ENCODE results near the gene NLRP3. TPM values are rescaled to one million over a fixed set of nuclear protein-coding genes. Genes with fewer than 3 reads are reported as not detected.
"Not testable (repeated sequence)": the region's sequence is repeated elsewhere in the genome, so short reads cannot be mapped to it uniquely, and the experiment has no call there.

NLRP3 gene
- total RNA-seq = 1.1 TPM
- long read RNA-seq = 0 reads

DNA sequence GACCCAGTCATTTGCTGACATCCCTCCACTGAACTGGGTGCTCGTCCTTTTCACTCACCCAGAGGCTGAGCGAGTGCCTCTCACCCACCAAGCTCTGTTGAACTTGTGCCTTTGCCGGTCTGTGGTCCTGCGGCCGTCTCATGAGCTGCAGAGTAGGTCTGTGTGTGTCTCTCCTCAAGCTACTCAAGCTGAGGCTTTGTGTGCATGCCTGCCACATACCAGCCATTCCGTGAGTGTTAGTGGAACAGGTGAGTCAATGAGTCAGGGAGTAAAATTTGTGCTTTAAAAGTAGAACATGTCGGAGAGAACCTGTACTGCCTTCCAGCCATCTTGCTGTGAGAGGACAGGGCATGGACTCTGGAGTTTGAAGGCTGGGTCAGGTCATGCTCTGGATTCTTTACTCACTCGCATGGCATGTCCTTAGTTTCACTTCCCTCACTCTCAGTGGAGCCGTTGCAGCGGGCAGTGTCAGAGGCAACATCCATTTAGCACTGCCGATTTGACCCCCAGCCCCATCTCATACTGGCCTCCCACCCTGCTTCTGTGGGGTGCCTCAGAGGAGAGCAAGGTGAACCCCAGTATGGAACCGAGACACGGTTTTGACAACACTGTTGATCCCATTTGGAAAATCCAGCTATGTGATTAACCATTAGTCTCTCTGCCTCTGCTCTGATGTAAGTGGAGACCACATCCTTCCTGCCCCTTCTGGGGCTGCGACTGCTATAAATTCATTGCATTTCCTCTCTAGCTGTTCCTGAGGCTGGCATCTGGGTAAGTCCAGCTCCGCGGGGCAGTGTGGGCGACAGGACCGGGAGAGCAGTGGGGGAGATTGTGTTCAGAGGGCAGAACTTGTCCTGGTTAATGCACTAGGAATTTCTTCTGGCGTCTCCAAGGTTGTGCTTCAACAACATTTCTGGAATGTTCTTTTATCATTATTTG lies at the start of gene NLRP3:
NLRP3 (plus strand) TSS at position 751 of the 939 bp plus-strand sequence. CDS start 2,628 bp downstream, outside the sequence.
- intact Hi-C loops (cut with DNase I) = no loop called here

DNA sequence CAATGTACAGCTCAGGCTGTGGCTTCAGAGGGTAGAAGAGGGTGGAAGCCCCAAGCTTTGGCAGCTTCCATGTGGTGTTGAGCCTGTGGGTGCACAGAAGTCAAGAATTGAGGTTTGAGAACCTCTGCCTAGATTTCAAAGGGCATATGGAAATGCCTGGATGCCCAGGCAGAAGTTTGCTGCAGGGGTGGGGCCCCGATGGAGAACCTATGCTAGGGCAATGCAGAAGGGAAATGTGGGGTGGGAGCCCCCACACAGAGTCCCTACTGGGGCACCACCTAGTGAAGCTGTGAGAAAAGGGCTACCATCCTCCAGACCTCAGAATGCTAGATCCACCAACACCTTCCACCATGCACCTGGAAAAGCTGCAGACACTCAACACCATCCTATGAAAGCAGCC lies 49.6 kb upstream of the NLRP3 start:
- DNase-seq (ENCODE audit: low spot score); intact Hi-C loops (cut with DNase I): not testable (repeated sequence)

More for the DNA sequence above, at the start of gene NLRP3:
- DNase-seq (ENCODE audit: low spot score) = no peak

DNA sequence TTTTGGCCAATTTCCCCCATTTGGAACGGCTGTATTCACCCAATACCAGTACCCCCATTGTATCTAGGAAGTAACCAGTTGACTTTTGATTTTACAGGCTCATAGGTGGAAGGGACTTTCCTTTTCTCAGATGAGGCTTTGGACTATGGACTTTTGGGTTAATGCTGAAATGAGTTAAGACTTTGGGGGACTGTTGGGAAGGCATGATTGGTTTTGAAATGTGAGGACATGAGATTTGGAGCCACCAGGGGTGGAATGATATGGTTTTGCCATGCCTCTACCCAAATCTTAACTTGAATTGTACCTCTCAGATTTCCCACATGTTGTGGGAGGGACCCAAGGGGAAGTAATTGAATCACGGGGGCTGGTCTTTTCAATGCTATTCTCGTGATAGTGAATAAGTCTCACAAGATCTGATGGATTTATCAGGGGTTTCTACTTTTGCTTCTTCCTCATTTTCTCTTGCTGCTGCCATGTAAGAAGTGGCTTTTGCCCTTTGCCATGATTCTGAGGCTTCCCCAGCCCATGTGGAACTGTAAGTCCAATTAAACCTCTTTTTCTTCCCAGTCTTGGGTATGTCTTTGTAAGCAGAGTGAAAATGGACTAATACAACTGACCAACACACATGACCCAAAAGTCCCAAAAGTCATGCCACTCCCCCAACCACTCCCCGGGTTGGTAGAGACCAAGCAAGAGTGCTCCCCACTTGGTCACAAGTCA lies 48.9 kb upstream of the NLRP3 start:
- intact Hi-C loops (cut with DNase I) = no loop called here

DNA sequence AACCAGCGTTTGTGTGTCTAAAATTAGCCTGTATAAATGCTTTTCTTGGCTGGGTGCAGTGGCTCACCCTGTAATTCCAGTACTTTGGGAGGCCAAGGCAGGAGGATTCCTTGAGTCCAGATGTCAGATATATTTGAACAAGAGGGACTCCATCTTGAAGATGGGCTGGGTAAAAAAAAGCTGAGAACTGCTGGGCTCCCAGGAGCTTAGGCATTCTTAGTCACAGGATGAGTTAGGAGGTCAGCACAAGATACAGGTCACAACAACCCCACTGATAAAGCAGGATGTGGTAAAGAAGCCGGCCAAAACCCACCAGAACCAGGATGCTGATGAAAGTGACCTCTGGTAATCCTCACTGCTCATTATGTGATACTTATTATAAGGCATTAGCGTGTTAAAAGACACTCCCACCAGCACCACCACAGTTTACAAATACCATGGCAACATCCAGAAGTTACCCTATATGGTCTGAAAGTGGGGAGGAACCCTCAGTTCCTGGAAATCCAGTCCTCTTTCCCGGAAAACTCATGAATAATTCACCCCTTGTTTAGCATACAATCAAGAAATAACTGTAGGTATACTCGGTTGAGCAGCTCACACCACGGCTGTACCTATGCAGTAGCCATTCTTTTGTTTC lies 48.1 kb upstream of the NLRP3 start:
- DNase-seq (ENCODE audit: low spot score) = no peak
- intact Hi-C loops (cut with DNase I) = no loop called here

More for the DNA sequence above, 48.9 kb upstream of the NLRP3 start:
- DNase-seq (ENCODE audit: low spot score) = no peak

GRCh38 chr1:247368490-247369145 lies 47.4 kb upstream of the NLRP3 start:
- DNase-seq (ENCODE audit: low spot score) = no peak
- intact Hi-C loops (cut with DNase I) = no loop called here

- no peak for DNase-seq (ENCODE audit: low spot score)
- intact Hi-C loops (cut with DNase I) = loop anchor here (5.0 kb wide), 2 partner anchors 39 to 324 kb away; partner anchors contain the start of gene ZNF496
Measured at GRCh38 chr1:247370786-247371732, 44.9 kb upstream of the NLRP3 start.

- no peak for DNase-seq (ENCODE audit: low spot score)
Measured at GRCh38 chr1:247371801-247372259, 44.1 kb upstream of the NLRP3 start.

DNA sequence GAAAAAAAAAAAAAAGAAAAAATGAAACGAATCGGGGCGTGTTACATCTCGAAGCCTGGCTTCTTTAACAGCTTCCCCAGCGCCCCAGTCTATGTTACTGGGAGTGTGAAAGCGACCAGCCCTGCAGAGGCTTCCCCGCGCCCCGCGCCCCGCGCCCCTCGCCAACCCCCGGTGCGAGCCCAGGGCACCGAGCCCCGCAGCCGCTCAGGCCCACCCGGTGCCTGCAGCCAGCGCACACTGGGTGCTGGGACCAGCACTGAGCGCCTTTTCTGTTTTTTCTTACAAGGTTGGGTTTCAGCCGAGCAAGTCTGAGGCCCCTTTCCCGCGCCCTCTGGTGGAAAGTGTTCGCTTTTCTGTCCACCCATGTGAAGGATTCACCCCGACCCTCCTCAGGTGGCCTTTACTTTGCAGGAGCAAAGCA lies 42.2 kb upstream of the NLRP3 start:
- peak; percentile 71 for DNase-seq (ENCODE audit: low spot score)
- intact Hi-C loops (cut with DNase I) = loop anchor here (5.0 kb wide), 2 partner anchors 41 to 326 kb away; partner anchors contain the start of gene ZNF496

More at GRCh38 chr1:247371801-247372259, 44.1 kb upstream of the NLRP3 start:
- intact Hi-C loops (cut with DNase I) = loop anchor here (5.0 kb wide), 2 partner anchors 40 to 325 kb away; partner anchors contain the start of gene ZNF496

DNA sequence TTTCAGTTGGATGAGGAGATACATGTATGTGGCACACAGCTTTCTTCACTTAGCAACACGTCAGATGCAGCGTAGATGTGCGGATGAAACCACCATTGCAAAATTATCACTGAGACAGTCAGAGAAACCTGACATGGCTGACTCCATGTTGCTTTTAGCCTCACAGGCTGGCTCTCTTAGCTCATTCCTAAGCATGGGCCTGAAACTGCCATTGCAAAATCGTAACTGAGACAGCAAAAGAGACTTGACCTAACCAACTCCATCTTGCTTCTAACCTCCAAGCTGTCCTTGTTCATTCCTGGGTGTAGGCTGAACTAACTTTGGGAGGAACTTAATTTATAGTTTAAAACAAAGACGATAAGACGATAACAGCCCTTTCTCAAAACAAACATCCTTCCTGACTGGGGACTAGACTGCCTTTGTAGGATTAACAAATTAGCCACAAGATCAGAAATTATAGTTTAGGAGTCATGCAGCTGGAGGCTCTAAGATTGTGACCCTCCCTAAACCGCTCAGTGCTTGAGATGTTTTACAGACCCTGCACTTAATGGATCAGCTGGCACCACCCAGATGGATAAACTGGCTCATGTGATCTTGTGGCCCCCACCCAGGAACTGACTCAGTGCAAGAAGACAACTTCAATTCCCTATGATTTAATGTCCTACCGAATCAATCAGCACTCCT lies 41.2 kb upstream of the NLRP3 start:
- intact Hi-C loops (cut with DNase I) = loop anchor here (5.0 kb wide), 2 partner anchors 42 to 327 kb away; partner anchors contain the start of gene ZNF496
- not testable (repeated sequence) for DNase-seq (ENCODE audit: low spot score)

GRCh38 chr1:247375747-247376146 lies 40.2 kb upstream of the NLRP3 start:
- intact Hi-C loops (cut with DNase I) = no loop called here
- peak; percentile 60 for DNase-seq (ENCODE audit: low spot score)

DNA sequence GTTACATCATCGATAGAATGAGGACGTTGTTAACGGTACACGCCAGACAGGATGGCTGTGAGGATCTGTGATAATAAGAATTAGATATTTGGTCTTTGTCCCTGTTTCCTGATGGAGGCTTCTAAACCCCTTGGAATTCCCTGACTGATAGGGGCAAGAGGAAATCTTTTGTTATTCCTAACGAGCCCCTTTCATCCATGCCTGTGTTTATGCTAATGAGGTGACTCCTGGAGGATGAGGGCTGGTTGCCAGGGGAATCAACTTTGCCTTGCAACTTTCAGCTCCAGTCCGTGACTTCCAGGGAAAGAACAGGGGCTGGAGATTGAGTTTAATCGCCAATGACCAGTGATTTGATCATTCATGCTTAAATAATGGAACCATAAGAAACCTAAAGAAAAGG lies 39.3 kb upstream of the NLRP3 start:
- peak; percentile 26 for DNase-seq (ENCODE audit: low spot score)
- intact Hi-C loops (cut with DNase I) = no loop called here

GRCh38 chr1:247377656-247378055 lies 38.3 kb upstream of the NLRP3 start:
- DNase-seq (ENCODE audit: low spot score) = peak; percentile 15
- intact Hi-C loops (cut with DNase I) = not testable (repeated sequence)

- DNase-seq (ENCODE audit: low spot score) = peak; percentile 61
- intact Hi-C loops (cut with DNase I) = no loop called here
Measured at GRCh38 chr1:247378334-247379073, 37.5 kb upstream of the NLRP3 start.

- intact Hi-C loops (cut with DNase I) = no loop called here
- DNase-seq (ENCODE audit: low spot score) = no peak
Measured at GRCh38 chr1:247385283-247385682, 30.7 kb upstream of the NLRP3 start.

DNA sequence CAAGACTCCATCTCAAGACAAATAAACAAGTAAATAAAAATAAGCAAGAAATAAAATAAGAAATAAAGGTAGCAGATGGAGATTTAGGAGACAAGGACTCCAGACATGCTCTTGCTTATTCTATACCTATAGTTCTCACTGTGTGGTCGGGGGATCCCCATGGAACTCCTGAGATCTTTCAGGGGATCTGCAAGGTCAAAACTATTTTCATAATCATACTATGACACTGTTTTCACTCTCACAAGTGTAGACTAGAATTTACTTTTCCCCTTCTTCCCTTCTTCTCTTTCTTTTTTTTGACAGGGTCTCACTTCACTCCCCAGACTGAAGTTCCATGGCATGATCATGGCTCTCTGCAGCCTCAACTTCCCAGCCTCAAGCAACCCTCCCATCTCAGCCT lies 29.8 kb upstream of the NLRP3 start:
- no peak for DNase-seq (ENCODE audit: low spot score)
- intact Hi-C loops (cut with DNase I) = no loop called here

DNA sequence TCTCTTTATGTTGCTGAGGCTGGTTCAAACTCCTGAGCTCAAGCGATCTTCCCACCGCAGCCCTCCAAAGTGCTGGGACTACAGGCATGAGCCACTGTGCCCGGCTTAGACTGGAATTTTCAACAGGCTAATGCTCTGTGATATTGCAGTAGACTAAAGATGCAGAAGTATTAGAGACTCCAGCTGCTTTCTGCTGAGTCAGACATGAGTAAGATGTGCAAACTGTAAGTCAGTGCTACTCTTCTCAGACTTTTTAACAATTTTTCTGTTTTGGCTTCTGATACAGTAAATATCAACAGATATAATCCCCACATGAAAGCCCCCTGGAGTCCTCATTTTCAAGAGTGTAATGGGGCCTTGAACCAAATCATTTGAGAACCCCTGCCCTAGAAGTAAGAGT lies 29.3 kb upstream of the NLRP3 start:
- DNase-seq (ENCODE audit: low spot score) = no peak
- intact Hi-C loops (cut with DNase I) = no loop called here

GRCh38 chr1:247387096-247387495 lies 28.9 kb upstream of the NLRP3 start:
- intact Hi-C loops (cut with DNase I) = no loop called here
- DNase-seq (ENCODE audit: low spot score) = no peak
